IMR-90 (cell line): Measurements from ENCODE around the gene CCT5.

Experiments used
- CEBPB ChIP-seq: IDR thresholded peaks from 2 replicates; pipeline ENCODE4 v1.6.1; 2012; ENCODE audit warnings: low read depth, low read length, improper control_type of control experiment
- CTCF ChIP-seq: conservative IDR thresholded peaks from 2 replicates; pipeline ENCODE4 v1.5.1; 2012; ENCODE audit warnings: mild to moderate bottlenecking, low read depth, low read length, improper control_type of control experiment
- POLR2A ChIP-seq: IDR thresholded peaks from 2 replicates; pipeline ENCODE4 v1.6.1; 2012; ENCODE audit warnings: mild to moderate bottlenecking, low read depth, low read length

DNA sequence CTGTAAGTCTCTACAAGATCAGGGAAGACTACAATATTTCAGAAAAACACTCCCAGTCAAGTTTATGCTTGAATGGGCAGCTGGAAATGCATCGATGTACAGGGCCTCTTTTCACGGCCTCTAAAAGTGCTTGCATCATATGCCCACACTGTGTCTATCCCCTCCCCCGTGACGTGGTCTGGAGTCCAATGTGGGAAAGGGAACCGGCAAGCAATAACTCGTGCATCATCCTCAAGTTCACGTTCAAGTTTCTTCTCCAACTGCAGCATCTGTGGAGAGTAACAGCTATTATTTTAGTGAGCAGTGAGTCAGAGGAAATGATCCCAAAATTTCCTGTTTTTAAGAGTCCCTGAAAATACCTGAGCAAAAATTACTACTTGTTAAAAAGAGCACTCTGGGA, 22.7 kb upstream of the CCT5 start:
- TF ChIP-seq CEBPB (peak; percentile 41; the same call in 1 of the 2 replicates), CTCF (no peak), POLR2A (no peak)
